GM04503 (cell line): ENCODE results near the gene EPB41L4A.

Experiments used
- DNase-seq: peaks from one replicate; pipeline ENCODE4 v3.0.0-alpha.2; 2012; ENCODE audit warnings: low read depth

Gene EPB41L4A

DNA sequence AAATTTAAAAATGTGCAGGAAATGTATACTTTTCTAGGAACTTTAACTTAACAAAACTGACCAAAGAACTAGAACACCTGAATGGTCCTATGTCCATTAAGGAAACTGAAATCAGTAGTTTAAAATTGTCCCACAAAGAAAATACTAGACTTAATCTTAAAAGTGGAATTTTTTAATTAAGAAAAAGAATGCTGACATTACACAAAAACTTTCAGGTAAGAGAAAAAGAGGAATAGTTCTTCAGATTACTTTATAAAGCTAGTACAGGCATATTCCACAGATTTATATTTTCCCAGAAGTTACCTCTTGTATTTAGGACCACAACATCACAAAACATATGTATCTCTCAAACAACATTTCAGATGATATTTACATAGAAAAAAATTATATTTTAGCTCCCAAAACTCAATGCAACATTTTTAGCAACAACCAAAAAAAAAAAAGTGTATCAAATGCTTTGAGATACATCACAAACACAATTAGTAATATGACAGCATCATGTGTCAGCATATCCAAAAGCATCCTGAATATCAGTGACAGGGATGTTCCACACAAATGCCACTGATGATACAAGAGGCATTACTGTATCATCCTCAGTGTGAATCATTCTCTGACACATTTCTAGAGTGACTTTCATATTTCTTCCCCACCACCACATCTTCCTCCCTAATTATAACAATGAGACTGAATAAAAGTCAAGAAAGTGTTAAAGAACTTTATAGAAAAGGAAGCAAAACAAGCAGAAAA, 264.0 kb downstream of the EPB41L4A start:
- DNase-seq: no peak

DNA sequence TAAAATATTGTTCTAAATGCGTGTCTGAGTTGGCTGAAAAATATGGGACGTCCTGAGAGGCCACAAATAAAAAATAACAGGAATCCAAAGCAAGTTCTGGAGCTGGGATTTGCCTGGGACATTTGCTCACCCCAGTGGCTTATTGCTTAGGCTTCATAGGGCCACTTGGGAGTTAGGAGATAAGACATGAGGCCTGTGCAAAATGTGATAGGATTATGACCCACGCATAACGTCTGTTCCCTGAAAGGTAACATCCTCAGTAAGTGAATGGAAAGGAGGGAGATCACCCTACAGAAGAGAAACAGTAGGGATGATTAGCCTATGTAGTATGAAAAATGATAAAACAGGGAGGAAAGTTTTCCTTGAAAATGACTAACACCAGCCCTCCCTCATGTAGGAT, 269.4 kb downstream of the EPB41L4A start:
- no peak for DNase-seq

DNA sequence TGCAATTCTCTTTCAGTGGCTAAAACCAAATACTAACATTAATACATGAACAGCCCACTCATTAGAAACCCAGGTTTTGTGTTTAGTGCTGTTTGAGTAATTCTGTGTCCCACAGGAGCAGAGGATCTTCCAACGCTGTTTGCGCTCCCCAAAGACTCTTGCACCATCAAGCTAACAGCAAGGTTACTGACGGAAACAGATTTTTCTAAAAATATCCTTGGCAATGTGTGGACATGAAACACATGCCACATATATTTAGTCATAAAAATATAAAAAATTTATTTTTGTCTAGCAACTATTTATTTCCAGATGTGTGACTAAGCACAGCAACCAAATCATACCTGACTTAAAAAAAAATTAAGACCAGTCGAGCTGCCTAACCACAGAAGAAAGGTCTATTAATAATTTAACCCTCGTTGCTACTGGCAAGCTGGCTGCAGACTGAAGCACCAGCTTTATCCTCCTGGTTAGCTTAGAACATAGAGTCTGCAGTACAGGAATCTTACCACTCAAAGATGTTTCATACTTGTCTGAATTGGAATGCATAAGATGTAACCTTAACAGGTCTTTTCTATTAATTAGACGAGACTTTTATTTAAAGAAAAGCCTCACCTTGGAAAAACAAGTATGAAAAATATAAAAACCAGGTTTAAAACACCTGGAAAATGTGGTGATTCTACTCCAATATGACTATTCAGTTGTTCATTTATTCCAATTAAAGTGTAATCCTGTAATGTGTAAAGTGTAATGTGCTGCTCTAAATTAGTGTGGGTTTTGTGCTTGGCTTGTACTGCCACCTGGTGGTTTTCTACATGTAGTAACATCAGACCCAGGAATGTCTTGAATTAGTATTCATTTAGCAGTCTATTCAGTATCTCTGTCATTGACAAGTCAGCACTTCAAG, 272.5 kb downstream of the EPB41L4A start:
- peak; percentile 72 for DNase-seq

DNA sequence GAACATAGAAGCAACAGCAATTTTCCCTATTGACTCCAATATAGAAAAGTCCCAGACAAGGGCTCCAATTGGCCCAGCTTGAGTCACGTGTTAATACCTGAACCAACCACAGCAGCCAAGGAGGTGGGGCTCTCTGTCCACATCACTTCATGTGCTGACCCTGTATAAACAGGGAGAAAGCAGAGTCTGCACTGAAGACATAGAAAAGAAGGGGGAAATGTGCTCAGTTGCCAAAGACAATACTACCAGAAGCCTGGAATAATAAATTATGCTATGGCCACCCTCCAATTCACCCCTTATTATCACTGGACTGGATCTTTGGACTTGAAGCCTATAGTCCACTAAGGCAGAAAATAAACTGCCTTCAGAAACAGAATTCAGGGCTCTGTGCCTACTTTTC, 275.4 kb downstream of the EPB41L4A start:
- DNase-seq: no peak

DNA sequence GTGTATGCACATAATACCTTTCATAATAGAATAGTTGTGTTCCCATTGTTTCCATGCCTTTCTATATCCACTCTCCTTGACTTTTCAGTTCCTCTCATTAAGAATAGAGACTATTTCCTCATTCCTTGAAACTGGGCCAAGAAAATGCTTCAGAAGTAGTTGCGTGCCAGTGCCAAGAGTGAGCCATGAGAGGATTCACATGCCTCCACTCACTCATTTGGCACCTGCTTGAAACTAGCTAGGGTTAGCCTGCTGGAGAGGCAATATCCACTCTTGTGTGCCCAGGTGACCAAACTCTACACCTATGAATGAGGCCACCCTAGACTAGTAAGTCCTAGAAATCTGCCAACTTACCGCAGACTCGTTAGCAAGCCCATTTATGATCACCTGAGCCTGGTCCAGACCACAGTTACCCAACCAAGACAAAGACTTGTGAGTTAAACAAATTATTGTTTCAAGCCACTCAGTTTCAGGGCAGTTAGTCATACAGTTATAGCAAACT, 276.3 kb downstream of the EPB41L4A start:
- DNase-seq: peak; percentile 39

DNA sequence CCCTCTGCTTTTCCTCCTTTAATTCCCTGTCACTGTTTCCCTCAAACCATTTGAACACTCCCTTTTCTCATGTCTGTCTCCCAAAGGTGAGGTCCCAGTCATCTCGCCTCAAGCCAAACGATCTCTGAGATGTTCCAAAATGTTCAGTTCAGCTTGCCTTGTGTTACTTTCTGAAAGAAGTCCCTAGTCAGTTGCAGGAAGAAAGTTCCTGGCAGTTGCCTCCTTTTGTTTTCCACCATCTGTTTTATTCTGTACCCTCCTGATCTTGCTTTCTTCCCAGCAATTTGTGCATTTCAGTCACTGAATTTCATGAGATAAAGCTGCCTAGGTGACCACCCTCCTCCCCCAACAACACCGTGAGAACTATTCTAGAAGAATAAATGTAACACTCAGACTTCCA, 277.5 kb downstream of the EPB41L4A start:
- no peak for DNase-seq

DNA sequence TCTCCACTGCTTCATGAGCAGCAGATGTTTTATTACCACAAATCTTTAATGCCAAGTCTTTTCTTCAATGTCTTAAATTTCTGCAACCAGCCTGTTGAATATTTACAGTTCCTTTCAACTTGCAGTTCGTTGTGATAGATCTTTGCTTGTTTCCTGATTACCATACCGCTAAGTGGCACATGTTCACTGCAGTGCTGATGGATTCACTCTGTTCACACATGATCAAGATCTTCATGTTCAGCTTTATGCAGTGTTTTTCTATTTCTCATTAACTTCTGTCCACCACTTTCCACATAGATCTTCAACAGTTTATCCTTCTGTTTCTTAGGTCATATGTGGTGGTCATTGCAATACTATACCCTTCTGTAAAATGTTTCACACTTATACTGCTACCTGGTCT, 280.6 kb downstream of the EPB41L4A start:
- DNase-seq: no peak

DNA sequence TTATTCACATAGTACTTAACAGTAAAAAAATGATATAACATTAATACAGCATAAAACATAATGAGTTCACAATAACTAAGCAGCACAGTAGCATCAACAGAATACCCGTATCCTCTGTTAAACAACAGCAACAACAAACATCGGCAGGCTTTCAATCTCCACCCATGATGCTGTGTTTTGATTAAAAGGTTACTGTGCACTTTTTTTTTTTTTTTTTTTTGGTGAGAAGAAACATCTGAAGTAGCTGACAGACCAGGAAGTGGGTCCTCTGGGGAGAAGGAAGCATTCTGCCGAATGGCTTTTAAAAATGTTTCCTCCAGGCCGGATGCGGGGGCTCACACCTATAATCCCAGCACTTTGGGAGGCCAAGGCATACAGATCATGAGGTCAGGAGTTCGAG, 282.3 kb downstream of the EPB41L4A start:
- no peak for DNase-seq

DNA sequence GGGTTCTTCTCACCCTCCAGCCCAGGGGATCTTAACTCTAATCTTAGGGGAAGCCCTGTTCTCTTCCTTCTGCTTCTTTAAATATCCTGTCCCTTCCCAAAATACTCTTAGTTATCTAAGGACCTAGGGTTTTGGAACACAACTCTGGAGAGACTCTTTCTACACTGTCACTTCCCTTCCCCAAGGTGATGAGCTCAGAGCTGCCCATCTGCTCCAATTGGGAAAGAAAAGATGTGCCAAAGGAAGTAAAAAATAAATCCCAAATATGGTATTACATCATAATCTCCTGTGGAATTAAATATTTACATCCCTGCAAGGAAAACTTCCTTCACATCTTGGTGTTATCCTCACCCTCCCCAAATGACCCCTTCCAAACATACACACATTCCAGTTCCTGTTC, 291.2 kb downstream of the EPB41L4A start:
- DNase-seq: no peak

DNA sequence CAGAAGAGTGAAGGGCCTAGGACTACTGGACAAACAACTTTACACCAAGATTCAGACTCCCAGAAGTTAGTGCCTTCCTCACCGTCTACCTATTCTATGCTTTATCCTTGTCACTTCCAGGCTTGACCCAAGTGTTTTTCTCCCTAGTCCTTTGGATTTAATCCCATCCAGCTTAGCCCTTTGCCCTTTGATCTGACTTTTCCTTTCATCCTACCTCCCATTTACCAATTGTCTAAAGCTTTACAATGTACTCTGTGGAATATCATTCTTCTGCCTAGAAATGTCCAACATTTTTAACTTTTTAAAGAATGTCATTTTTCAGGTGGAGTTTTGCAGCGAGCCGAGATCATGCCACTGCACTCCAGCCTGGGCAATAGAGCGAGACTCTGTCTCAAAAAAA, 292.1 kb downstream of the EPB41L4A start:
- DNase-seq: no peak

DNA sequence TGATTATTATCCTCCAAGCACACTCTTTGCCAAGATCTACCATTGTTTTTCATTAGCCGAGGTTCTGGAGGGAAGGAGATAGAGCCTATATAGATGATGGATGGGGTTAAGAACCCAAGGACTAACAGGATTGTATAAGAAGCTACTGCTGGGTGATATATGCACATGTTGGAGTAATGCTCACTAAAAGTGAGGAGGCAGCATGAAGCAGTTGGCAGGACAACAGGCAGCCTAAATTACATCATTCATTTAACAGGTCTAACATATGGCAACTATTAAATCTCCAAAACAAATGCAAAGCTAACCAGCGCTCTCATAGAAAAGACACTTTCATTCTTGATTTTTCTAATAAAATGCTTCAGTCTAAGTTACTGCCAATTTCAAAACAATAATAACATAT, 293.2 kb downstream of the EPB41L4A start:
- no peak for DNase-seq

DNA sequence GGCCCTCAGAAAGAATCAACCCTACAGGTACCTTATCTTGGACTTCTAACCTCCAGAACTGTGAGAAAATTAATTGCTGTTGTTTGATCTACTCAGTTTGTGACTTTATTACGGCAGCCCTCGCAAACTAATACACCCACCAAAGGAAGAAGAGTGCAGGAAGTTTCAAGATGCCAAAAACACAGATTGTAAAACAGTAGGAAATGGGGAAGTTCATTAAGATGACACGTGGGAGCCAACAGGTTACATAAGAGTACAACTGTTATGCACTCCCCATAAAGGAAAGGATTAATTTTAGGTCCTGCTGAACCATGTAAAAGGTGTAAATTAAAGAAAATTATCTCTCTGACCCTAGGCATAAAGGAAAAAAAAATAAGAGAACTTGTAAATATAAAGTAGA, 294.3 kb downstream of the EPB41L4A start:
- no peak for DNase-seq

DNA sequence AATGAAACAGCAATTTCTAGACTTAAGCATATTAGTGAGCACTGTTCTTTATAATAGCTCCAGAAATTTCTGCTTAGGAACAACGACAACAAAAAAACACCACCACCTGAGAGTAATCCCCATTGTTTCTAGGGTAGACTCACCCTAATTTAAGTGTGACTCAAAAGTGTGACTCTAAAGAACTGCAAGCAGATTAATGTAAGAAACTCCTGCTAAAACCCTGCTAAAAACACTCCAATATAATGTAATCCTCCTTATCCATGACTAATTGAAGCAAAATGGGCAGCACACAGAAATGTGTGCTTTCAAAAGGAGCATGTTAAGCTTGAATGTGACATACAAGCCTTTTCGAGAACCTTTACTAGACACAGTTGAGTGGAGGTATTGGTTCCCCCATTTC, 296.0 kb downstream of the EPB41L4A start:
- no peak for DNase-seq

DNA sequence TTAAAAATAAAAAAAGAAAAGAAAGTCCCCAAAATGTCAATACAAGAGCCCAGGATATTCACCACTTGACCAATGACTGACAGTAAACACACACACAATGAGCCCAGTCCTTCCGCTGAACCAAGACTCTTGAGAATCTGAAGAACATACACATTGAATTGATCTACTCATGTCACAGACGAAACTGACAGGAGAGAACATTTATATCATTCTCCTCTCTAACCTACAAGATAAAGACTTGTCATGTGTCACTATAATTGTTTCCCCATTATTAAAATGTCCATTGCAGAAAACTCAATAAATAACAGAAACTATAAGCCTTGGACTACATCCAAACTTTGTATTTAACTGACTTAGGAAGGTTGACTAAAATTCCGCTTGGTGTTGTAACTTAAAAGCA, 296.7 kb downstream of the EPB41L4A start:
- DNase-seq: no peak

DNA sequence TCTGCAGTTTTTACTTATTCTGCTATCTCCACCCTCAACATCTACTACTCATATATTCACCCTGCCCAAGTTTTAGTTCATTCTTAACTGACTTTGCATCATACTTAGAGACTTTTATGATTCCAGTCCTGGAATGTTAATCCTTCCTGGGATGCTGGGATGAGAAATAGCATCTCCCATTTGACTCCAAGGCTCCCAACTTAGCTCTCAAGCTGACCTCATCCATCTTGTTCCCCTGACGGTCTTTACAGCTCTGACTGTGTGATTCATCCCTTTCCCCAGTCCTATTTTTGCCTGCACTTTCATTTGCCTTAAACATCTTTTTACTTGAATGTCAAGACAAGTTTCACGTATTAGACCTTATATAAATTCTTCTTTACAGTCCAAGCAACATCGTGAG, 297.8 kb downstream of the EPB41L4A start:
- DNase-seq: peak; percentile 36

DNA sequence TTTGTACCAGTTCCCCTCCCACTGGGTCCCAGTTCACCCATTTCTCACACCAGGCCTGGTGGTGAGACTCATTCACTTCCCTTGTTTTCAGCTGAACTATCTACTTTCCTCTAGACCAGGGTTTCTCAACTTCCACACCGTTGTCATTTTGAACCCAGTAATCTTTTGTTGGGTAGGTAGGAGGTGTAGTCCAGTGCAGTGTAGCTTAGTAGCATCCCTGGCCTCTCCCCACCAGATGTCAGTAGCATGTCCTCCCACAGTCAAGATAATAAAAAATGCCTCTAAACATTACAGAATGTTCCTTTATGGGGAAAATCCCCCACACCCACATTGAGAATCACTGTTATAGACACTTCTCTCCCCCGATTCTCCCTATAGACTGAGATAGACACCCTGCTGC, 299.1 kb downstream of the EPB41L4A start:
- DNase-seq: no peak

DNA sequence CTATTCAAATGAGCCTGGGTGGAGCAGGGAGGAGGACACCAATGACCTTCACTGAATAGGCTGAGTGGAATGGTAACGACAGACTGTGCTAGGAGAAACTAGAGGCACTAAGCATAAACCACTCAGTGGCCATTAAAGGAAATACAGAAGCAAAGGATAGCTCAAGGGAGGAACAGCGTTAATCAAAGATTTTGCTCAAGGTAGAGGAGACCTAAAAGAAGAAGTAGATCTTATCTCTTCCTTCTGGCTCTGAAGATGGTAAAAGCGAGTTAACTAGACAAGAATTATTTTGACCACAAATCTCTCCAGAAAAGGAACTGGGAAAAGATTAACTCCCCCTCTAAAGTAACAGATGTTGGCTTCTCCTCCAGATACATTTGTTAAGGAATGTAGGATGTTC, 299.6 kb downstream of the EPB41L4A start:
- no peak for DNase-seq

DNA sequence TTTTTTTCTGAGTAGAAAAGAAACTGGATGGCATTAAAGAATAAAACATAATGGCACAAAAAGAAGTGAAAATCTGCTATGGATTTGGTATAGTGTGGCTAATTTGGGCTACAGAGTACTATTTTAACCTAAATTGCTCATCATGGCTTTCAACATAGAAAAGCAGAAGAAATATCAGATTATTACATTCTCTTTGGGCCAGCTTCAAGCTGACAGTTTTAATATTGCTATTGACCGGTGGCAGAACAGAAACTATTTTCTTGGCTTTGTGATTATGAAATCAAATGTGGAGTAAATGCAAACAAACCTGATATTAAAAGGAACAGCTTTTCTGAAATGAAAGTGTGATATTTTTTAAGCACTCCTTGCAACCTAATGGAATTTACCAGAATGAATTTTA, 301.5 kb downstream of the EPB41L4A start:
- DNase-seq: no peak

DNA sequence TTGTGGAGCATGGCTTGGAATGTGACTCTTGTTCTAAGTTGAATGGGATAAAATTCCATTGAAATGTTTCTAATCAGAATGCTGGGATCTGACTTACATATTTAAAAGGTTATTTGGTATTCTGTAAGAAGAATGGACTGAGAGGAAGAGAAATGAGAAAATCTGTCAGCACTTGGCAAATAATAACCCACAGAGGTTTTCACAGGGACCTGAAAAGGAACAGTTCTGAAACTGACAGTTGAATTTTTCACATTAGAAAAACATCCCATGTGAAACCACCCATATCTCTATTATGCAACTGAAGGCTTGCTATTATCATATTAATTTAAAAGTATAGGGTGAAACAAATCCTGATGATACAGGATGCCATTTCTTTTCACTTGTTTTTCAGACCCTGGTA, 302.7 kb downstream of the EPB41L4A start:
- DNase-seq: no peak

DNA sequence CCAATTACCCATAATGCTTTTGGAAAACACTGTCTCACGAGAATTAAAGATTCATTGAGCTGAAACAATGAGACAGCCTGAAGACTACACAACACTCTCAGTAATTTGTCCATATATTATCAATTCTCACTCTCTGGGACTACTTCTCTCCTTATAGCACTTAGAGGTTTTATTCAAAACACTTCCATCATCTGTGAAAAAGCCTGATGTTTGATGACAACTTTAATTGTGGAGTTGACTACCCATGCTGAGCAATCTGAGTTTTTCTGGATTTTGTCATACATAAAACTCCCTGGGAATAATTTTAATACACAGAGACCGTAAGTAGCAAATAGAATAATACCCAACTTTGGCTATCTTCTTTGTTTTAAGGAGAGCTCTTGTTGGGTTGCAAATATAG, 305.5 kb downstream of the EPB41L4A start:
- DNase-seq: no peak
